Activated T-helper 1 cell treated with anti-CD3 and anti-CD28 coated beads, Interleukin-12 subunit alpha, Interleukin-12 subunit beta, Interleukin-2, Interleukin-4 antibody, amounts not matched to agents 30 ng/mL and 10 ng/mL and 1 ng/mL, durations not matched to agents 14 hours and 24 hours and 36 hours (primary cell): Measurements from ENCODE around the gene SPATA24. TPM values are rescaled to one million over a fixed set of nuclear protein-coding genes. Genes with fewer than 3 reads are reported as not detected.
"Not testable (repeated sequence)": the region's sequence is repeated elsewhere in the genome, so short reads cannot be mapped to it uniquely, and the experiment has no call there.

Experiments
- DNase-seq: peaks from one replicate; pipeline ENCODE4 v3.0.0; 2021; ENCODE audit warnings: low spot score
- H3K27ac Mint-ChIP-seq: one replicate; pipeline ENCODE4 v1.8.0; 2021; ENCODE audit warnings: mild to moderate bottlenecking, mixed read lengths
- H3K27me3 Mint-ChIP-seq: one replicate; pipeline ENCODE4 v1.8.0; 2022; ENCODE audit warnings: mild to moderate bottlenecking, moderate library complexity, mixed read lengths; ENCODE audit not compliant: insufficient read depth
- H3K36me3 Mint-ChIP-seq: one replicate; pipeline ENCODE4 v1.8.0; 2021; ENCODE audit warnings: low read depth, mixed read lengths
- H3K4me1 Mint-ChIP-seq: one replicate; pipeline ENCODE4 v1.8.0; 2021; ENCODE audit warnings: low read depth, mixed read lengths
- H3K4me3 Mint-ChIP-seq: one replicate; pipeline ENCODE4 v1.8.0; 2021; ENCODE audit warnings: mild to moderate bottlenecking, moderate library complexity, mixed read lengths
- H3K9me3 Mint-ChIP-seq: one replicate; pipeline ENCODE4 v1.8.0; 2021; ENCODE audit warnings: mixed read lengths
- intact Hi-C: fragments of 100-400 bp; cut with micrococcal nuclease; formaldehyde crosslinking; loops from one replicate; pipeline ENCODE4 v1.15.1; 2024
- total RNA-seq: library from RNA; stranded (reverse); gene quantifications from 2 replicates; pipeline ENCODE4 v1.2.3, GENCODE V29; 2022

Gene SPATA24
- total RNA-seq, 1 donor from 2014 or later: 5.3 TPM

GRCh38 chr5:139390639-139391569 is 13.0 kb downstream of the SPATA24 start:
- H3K4me3 Mint-ChIP-seq: peak overlapping the region; percentile 99
- peaks cover 60% of the 10 kb centered on the region for H3K4me1 Mint-ChIP-seq
- no peaks in the 10 kb centered on the region for H3K9me3 Mint-ChIP-seq
- no peaks in the 10 kb centered on the region for H3K27me3 Mint-ChIP-seq
- peaks cover 10% of the 10 kb centered on the region for H3K36me3 Mint-ChIP-seq
- intact Hi-C loops: loop anchor here (1.0 to 5.0 kb wide), 4 partner anchors 49 to 716 kb away; partner anchors contain the start of gene SIL1
- peak overlapping the region; percentile 100 for H3K27ac Mint-ChIP-seq
- no peak for DNase-seq

GRCh38 chr5:139389701-139390638 is 13.9 kb downstream of the SPATA24 start, which contains the start of gene MZB1:
MZB1 (minus strand) TSS chr5:139389913; CDS start chr5:139389856, 57 bp downstream.
- H3K27me3 Mint-ChIP-seq: no peaks in the 10 kb centered on the region
- H3K4me3 Mint-ChIP-seq: peak within 1 kb of the TSS; percentile 99
- DNase-seq: peak; percentile 71
- no peaks in the 10 kb centered on the region for H3K9me3 Mint-ChIP-seq
- H3K4me1 Mint-ChIP-seq: peaks cover 64% of the 10 kb centered on the region
- peaks cover 10% of the 10 kb centered on the region for H3K36me3 Mint-ChIP-seq
- H3K27ac Mint-ChIP-seq: peak within 1 kb of the TSS; percentile 100
- intact Hi-C loops: loop anchor here (1.0 to 5.0 kb wide), 4 partner anchors 48 to 717 kb away; partner anchors contain the start of gene SIL1

DNA sequence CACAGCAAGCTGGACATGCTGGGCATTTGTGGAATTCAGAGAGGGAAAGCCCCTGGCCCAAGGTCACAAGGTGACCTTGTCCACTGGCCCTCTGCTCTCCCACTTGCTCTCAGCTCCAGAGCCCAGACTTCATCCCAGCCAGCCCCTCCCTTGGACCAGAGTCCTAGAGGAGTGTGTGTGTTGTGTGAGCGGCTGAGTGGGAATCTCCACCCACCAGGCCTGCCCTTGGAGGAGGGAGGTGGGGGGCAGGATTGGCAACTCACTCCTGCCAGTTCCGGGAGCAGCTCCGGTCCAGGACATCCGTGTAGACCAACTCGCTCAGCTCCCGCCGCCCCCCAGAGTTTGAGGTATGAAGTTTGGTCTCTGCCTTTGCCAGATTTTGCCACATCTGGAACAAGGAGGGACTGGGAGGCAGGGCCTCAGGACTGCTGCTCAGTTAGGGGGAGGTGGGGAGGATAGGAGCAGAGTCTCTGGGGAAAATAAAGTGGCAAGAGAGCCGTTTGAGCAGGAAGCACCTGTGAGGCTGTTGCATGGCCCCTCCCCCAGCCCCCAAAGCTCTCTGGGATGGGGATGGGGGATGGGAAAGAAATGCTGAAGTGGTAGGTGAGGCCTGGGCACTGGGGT is 15.6 kb downstream of the SPATA24 start:
- H3K9me3 Mint-ChIP-seq: no peaks in the 10 kb centered on the region
- DNase-seq: no peak
- H3K4me3 Mint-ChIP-seq: peak overlapping the region; percentile 77
- H3K27me3 Mint-ChIP-seq: no peaks in the 10 kb centered on the region
- peaks cover 81% of the 10 kb centered on the region for H3K4me1 Mint-ChIP-seq
- intact Hi-C loops: no loop called here
- peak overlapping the region; percentile 66 for H3K27ac Mint-ChIP-seq
- H3K36me3 Mint-ChIP-seq: peaks cover 10% of the 10 kb centered on the region

GRCh38 chr5:139387611-139388197 is 16.2 kb downstream of the SPATA24 start:
- no peaks in the 10 kb centered on the region for H3K9me3 Mint-ChIP-seq
- H3K27ac Mint-ChIP-seq: peak overlapping the region; percentile 66
- H3K36me3 Mint-ChIP-seq: peaks cover 10% of the 10 kb centered on the region
- peaks cover 82% of the 10 kb centered on the region for H3K4me1 Mint-ChIP-seq
- intact Hi-C loops: no loop called here
- no peaks in the 10 kb centered on the region for H3K27me3 Mint-ChIP-seq
- H3K4me3 Mint-ChIP-seq: peak overlapping the region; percentile 77
- no peak for DNase-seq

GRCh38 chr5:139386956-139387355 is 16.9 kb downstream of the SPATA24 start:
- Mint-ChIP-seq H3K36me3 (peaks cover 10% of the 10 kb centered on the region), H3K4me1 (peaks cover 82% of the 10 kb centered on the region), H3K27ac (peak overlapping the region; percentile 67)
- intact Hi-C loops, H3K4me3 Mint-ChIP-seq, H3K9me3 Mint-ChIP-seq, DNase-seq, H3K27me3 Mint-ChIP-seq: not testable (repeated sequence)

DNA sequence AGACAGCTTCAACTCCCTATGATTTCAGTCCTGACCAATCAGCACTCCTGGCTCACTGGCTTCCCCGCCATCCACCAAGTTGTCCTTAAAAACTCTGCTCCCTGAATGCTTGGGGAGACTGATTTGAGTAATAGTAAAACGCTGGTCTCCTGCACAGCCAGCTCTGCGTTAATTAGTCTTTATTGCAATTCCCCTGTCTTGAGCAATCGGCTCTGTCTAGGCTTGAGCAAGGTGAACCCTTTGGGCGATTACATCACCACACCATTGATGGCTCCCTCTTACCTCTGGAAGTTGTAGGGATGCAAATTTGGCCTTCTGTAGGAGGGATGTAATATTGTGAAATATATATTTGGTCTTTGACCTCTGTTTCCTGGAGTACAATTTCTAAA is 17.8 kb downstream of the SPATA24 start:
- H3K4me3 Mint-ChIP-seq: no peak overlapping the region
- no peaks in the 10 kb centered on the region for H3K27me3 Mint-ChIP-seq
- no peak for DNase-seq
- H3K9me3 Mint-ChIP-seq: no peaks in the 10 kb centered on the region
- H3K36me3 Mint-ChIP-seq: peaks cover 6% of the 10 kb centered on the region
- intact Hi-C loops: no loop called here
- H3K4me1 Mint-ChIP-seq: peaks cover 73% of the 10 kb centered on the region
- peak overlapping the region; percentile 86 for H3K27ac Mint-ChIP-seq

GRCh38 chr5:139385061-139386049 is 18.5 kb downstream of the SPATA24 start:
- Mint-ChIP-seq H3K4me3 (peak overlapping the region; percentile 68), H3K27me3 (no peaks in the 10 kb centered on the region), H3K9me3 (no peaks in the 10 kb centered on the region), H3K4me1 (peaks cover 66% of the 10 kb centered on the region), H3K27ac (peak overlapping the region; percentile 86), H3K36me3 (peaks cover 6% of the 10 kb centered on the region)
- intact Hi-C loops: loop anchor here (2.0 kb wide), 1 partner anchor 15 kb away; no protein-coding TSS in a partner anchor
- DNase-seq: no peak

DNA sequence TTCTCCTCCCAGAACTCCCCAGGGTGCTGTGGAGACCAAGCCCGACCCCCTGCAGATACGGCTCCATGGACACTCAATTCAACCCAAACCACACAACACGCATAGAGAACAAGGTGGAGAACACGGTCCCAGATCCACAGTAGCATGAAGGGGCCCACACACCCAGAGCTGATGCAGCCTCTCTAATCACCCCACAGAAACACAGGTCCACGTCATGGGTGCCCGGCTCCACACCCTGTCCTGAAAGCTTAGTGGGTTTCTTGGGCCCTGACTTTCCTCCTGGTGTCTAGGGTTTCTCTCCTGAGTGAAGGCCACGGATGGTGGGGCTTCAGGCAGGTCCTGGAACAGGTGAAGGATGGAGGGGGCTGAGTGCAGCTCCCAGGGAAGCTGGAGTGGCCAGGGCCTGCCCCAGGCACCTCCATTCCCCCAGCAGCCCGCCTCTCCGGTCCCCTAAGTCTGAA is 19.3 kb downstream of the SPATA24 start:
- Mint-ChIP-seq H3K27me3 (no peaks in the 10 kb centered on the region), H3K4me3 (peak overlapping the region; percentile 68), H3K27ac (peak overlapping the region; percentile 86), H3K9me3 (no peaks in the 10 kb centered on the region), H3K4me1 (peaks cover 58% of the 10 kb centered on the region), H3K36me3 (peaks cover 6% of the 10 kb centered on the region)
- no peak for DNase-seq
- intact Hi-C loops: loop anchor here (2.0 kb wide), 1 partner anchor 14 kb away; no protein-coding TSS in a partner anchor

DNA sequence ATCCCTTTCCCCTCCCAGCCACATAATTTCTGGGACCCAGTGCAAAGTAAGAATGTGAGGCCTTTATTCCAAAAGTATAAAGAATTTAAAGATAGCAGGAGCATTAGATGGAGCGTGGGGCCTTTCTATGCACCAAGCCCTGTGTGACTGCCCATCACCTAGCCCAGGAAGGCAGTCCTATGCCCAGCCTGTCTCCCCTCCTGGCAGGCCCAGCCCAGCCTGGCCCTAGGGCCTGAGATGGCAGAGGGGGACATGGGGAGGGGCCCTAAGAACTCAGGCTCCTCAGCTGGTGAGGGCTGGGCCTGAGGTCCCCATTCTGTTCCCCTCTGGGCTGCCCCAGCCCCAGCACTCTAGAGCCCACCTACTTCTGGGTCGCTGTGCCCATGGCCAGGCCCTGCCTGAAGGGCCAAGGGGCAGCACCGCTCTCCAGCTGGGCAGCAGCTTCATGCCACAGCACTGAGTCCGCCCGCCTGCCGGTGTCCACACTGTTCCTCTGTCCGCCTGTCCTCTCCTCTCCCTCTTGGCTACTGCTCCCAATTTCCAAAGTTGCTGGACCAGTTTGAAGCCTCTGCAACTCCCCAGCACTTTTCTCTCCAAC is 19.8 kb downstream of the SPATA24 start:
- intact Hi-C loops: loop anchor here (2.0 kb wide), 1 partner anchor 13 kb away; no protein-coding TSS in a partner anchor
- Mint-ChIP-seq H3K9me3 (no peaks in the 10 kb centered on the region), H3K4me3 (peak overlapping the region; percentile 1), H3K4me1 (peaks cover 53% of the 10 kb centered on the region), H3K27me3 (no peaks in the 10 kb centered on the region), H3K36me3 (peaks cover 3% of the 10 kb centered on the region), H3K27ac (peak overlapping the region; percentile 86)
- DNase-seq: no peak

DNA sequence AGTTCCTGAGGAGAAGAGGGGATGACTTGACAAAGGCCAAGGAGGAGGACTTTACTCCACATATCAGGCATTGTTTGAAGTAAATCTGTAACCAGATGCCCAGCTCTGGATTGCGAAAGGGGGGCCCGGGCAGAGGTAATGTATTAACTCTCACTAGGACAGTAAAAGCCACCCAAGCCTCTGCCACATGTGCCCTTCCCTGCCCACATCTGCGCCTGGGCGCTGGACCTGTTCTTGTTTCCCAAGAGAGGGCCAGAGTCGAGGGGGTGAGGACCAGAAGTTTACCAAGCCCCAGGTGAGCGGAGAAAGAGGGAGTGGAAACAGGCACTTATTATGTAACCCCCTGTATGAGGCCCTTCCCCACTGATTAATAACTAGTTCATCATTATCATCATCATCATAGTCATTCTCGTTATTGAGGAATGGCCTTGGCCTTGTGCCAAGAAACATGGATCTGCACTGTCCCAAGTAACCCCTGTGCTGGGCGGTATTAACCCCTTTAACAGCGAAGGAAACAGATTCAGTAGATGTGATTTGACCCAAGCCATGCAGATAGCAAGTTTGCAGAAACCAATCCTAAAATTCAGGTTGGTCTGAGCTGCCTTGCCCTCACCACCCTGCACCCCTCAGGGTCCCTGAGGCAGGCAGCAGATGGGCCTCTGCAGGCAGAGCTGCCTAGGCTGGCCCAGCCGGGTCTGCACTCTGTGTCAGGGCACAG is 20.5 kb downstream of the SPATA24 start, which contains the start of gene SLC23A1:
SLC23A1 (minus strand) TSS at position 23 of the 718 bp plus-strand sequence. CDS start 44 bp downstream, outside the sequence.
- no peak for DNase-seq
- intact Hi-C loops: no loop called here
- H3K27me3 Mint-ChIP-seq: no peaks in the 10 kb centered on the region
- H3K4me1 Mint-ChIP-seq: peaks cover 50% of the 10 kb centered on the region
- peak within 1 kb of the TSS; percentile 55 for H3K27ac Mint-ChIP-seq
- no peaks in the 10 kb centered on the region for H3K9me3 Mint-ChIP-seq
- H3K4me3 Mint-ChIP-seq: no peak within 1 kb of the TSS
- peaks cover 3% of the 10 kb centered on the region for H3K36me3 Mint-ChIP-seq
